ENCODE results near the gene ASAP3. TPM values are rescaled to one million over a fixed set of nuclear protein-coding genes. Genes with fewer than 3 reads are reported as not detected.

Gene ASAP3
- total and polyA plus RNA-seq, 2 of the 13 experiments (the other 11 are each of a cell fraction or from before 2014, with no cell fraction given), result 32.6 to 37.0 TPM

DNA sequence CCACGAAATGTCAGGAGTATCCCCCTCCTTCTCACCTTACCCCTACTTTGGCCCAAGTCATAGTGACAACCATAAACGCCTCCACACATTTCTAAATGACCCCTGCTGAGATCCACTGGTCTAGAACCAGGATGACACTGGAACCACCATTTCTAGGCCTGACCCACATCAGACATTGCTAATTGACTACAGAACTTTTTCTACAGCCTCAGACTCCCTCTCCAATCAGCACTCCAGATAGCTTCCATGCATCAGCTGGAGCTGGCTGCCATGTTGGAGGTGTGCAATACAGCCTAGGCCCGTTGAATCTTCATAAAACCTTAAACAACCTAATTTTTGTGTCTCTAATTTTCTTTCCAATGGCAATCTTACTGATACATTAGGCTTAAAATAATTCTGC, 78.0 kb downstream of the ASAP3 start:
- TF ChIP-seq FOXA3 (CRISPR knock-in tag; IDR thresholded peaks at IDR 0.05) (no peak), ZNF530 (CRISPR knock-in tag; IDR thresholded peaks at IDR 0.05; ENCODE audit: low read depth) (no peak), ZNF264 (CRISPR knock-in tag; IDR thresholded peaks at IDR 0.05) (no peak), HHEX (CRISPR knock-in tag; IDR thresholded peaks at IDR 0.05) (no peak), ZNF720 (CRISPR knock-in tag; IDR thresholded peaks at IDR 0.05) (no peak), MTF1 (CRISPR knock-in tag; IDR thresholded peaks at IDR 0.05) (no peak), EHMT2 (IDR thresholded peaks at IDR 0.05; ENCODE audit: borderline replicate concordance, low read depth, low read length) (no peak), ZNF501 (CRISPR knock-in tag; IDR thresholded peaks at IDR 0.05) (no peak), ZNF224 (CRISPR knock-in tag; IDR thresholded peaks at IDR 0.05) (no peak), ZNF703 (CRISPR knock-in tag; IDR thresholded peaks at IDR 0.05; ENCODE audit: borderline replicate concordance) (no peak), GZF1 (CRISPR knock-in tag; IDR thresholded peaks at IDR 0.05) (no peak), NFKB2 (CRISPR knock-in tag; IDR thresholded peaks at IDR 0.05; ENCODE audit: borderline replicate concordance) (no peak), ZNF335 (CRISPR knock-in tag; IDR thresholded peaks at IDR 0.05) (no peak), NCOA5 (CRISPR knock-in tag; IDR thresholded peaks at IDR 0.05) (no peak)
- TF ChIP-seq, protein P1, sequence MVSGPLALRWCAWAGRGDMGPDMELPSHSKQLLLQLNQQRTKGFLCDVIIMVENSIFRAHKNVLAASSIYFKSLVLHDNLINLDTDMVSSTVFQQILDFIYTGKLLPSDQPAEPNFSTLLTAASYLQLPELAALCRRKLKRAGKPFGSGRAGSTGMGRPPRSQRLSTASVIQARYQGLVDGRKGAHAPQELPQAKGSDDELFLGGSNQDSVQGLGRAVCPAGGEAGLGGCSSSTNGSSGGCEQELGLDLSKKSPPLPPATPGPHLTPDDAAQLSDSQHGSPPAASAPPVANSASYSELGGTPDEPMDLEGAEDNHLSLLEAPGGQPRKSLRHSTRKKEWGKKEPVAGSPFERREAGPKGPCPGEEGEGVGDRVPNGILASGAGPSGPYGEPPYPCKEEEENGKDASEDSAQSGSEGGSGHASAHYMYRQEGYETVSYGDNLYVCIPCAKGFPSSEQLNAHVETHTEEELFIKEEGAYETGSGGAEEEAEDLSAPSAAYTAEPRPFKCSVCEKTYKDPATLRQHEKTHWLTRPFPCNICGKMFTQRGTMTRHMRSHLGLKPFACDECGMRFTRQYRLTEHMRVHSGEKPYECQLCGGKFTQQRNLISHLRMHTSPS (CRISPR knock-in tag; IDR thresholded peaks at IDR 0.05; ENCODE audit: low read depth), result no peak
- TF ChIP-seq, protein P2, sequence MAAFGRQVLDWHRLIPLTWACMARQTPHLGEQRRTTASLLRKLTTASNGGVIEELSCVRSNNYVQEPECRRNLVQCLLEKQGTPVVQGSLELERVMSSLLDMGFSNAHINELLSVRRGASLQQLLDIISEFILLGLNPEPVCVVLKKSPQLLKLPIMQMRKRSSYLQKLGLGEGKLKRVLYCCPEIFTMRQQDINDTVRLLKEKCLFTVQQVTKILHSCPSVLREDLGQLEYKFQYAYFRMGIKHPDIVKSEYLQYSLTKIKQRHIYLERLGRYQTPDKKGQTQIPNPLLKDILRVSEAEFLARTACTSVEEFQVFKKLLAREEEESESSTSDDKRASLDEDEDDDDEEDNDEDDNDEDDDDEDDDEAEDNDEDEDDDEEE (CRISPR knock-in tag; IDR thresholded peaks at IDR 0.05), result no peak
- Histone ChIP-seq H3K27ac (ENCODE audit: extremely low read length, insufficient read depth, low read length) (no peak overlapping the region), H3K4me2 (ENCODE audit: low read depth, low read length) (no peak overlapping the region), H3K27me3 (ENCODE audit: control insufficient read depth in 1 of 2, insufficient read depth in 2 of 2, low read length in 2 of 2) (no peaks in the 10 kb centered on the region), H3K36me3 (replicated peaks in 1 of 2; ENCODE audit: control insufficient read depth in 1 of 2, insufficient read depth in 2 of 2, low read length in 2 of 2) (peaks cover 18 to 76% of the 10 kb centered on the region in 2 experiments), H3K4me1 (ENCODE audit: insufficient read depth, low read length) (no peaks in the 10 kb centered on the region), H2AFZ (ENCODE audit: low read length) (no peak overlapping the region), H3K9ac (ENCODE audit: insufficient read depth, low read depth, low read length) (no peak overlapping the region), H4K20me1 (ENCODE audit: insufficient read depth, low read length) (no peaks in the 10 kb centered on the region), H3K9me3 (ENCODE audit: low read length) (no peaks in the 10 kb centered on the region), H3K79me2 (ENCODE audit: insufficient read depth, low read length) (no peaks in the 10 kb centered on the region), H3K4me3 (replicated peaks in 1 of 3; ENCODE audit: insufficient read depth in 1 of 3, low read depth in 2 of 3, low read length in 3 of 3) (no peak overlapping the region)
- POLR2A ChIA-PET, result no interaction called here
- CTCF ChIA-PET (ENCODE audit: low intra/inter-chr PET ratio, low total read pairs), result no interaction called here
- ATAC-seq (no peak), FAIRE-seq (no peak), DNase-seq (ENCODE audit: low spot score) (no peak)
- BruUV-seq (replicated peaks), result no TSS peak
- intact Hi-C loops (cut with micrococcal nuclease; ENCODE audit: unreplicated experiment), result no loop called here
- in situ Hi-C loops (cut with HindIII; ENCODE audit: extremely low pct_ligation_motif_present, low pct_unique_long_range_greater_than_20kb), result no loop called here
- 100% methylated on average over 3 of the region's 3 CpGs for WGBS (ENCODE audit: low lambda C conversion rate)

All from HepG2 (cell line).